RWPE2 (cell line): Measurements from ENCODE around the gene ANXA3.

Source experiments
- ATAC-seq: fragments of 200-7000 bp; cut with Tn5 transposase; 3 replicates; pipeline ENCODE4 v1.9.1; 2021; ENCODE audit warnings: low read depth
- DNase-seq: peaks from one replicate; pipeline ENCODE4 v3.0.0-alpha.2; 2020; ENCODE audit warnings: low spot score
- H3K27ac ChIP-seq: fragments of 450-650 bp; 2 replicates; pipeline ENCODE4 v1.5.1; 2017; ENCODE audit warnings: mild to moderate bottlenecking; ENCODE audit not compliant: poor library complexity, severe bottlenecking
- H3K27me3 ChIP-seq: fragments of 250-450 bp; sonication (Bioruptor Pico); 2 replicates; pipeline ENCODE4 v1.5.1; 2021; ENCODE audit warnings: mild to moderate bottlenecking, moderate library complexity; ENCODE audit not compliant: insufficient read depth, poor library complexity, severe bottlenecking
- H3K36me3 ChIP-seq: fragments of 250-450 bp; sonication (Bioruptor Pico); 2 replicates; pipeline ENCODE4 v1.5.1; 2020; ENCODE audit warnings: low read depth, mild to moderate bottlenecking, moderate library complexity
- H3K4me1 ChIP-seq: fragments of 250-450 bp; sonication (Bioruptor Pico); 2 replicates; pipeline ENCODE4 v1.5.1; 2021; ENCODE audit warnings: mild to moderate bottlenecking, moderate library complexity; ENCODE audit not compliant: insufficient read depth, poor library complexity, severe bottlenecking
- H3K4me3 ChIP-seq: fragments of 250-450 bp; sonication (Bioruptor Pico); 2 replicates; pipeline ENCODE4 v1.5.1; 2021; ENCODE audit warnings: mild to moderate bottlenecking, moderate library complexity; ENCODE audit not compliant: severe bottlenecking
- H3K9me3 ChIP-seq: fragments of 250-450 bp; sonication (Bioruptor Pico); 2 replicates; pipeline ENCODE4 v1.5.1; 2021; ENCODE audit warnings: mild to moderate bottlenecking, moderate library complexity; ENCODE audit not compliant: severe bottlenecking
- CTCF ChIP-seq: fragments of 450-650 bp; IDR thresholded peaks from one replicate; pipeline ENCODE4 v1.5.1; 2017; ENCODE audit warnings: mild to moderate bottlenecking, moderate library complexity; ENCODE audit not compliant: poor library complexity, severe bottlenecking

Gene ANXA3

DNA sequence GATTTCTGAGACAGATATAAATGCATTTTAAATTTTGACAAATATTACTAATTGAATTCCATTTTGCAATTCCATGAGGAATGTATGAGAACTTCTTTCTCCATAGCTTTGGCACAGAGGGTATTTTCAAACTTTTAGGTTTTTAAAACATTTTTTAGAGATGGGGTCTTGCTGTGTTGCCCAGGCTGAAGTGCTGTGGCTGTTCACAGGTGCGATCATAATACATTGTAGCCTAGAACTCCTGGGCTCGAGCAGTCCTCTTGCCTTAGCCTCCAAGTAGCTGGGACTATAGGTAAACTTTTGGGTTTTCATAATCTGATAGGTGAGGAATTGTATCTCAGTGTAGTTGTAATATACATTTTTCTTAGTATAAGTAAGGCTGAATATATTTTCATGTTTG, 53.4 kb downstream of the ANXA3 start:
- ATAC-seq: no peak
- H3K27me3 ChIP-seq: no peaks in the 10 kb centered on the region
- no peaks in the 10 kb centered on the region for H3K4me1 ChIP-seq
- TF ChIP-seq CTCF: no peak
- no peak for DNase-seq
- H3K27ac ChIP-seq: no peak overlapping the region
- peaks cover 97% of the 10 kb centered on the region for H3K36me3 ChIP-seq
- no peak overlapping the region for H3K4me3 ChIP-seq
- H3K9me3 ChIP-seq: no peaks in the 10 kb centered on the region

DNA sequence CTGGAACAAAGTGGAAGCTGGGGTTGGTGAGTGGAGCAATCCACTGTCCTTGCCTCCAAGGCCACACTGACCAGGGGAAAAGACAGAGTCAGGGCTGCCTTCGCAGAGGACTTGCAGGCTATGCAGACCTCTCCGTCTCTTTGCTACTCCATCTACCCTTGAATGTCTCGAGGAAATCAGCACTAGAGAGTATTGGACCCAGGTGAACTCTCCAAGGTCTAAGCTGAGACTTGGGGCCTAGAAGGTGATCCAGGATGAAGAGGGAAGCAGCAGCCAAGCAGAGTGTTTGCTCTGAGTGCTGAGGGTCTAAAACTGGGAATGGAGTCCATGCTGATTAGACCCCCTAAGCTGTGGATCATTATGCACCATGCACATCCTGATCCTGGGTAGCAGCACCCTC, 54.5 kb downstream of the ANXA3 start:
- no peak for ATAC-seq
- DNase-seq: no peak
- H3K27ac ChIP-seq: no peak overlapping the region
- no peak for TF ChIP-seq CTCF
- H3K27me3 ChIP-seq: no peaks in the 10 kb centered on the region
- H3K4me3 ChIP-seq: no peak overlapping the region
- peaks cover 97% of the 10 kb centered on the region for H3K36me3 ChIP-seq
- no peaks in the 10 kb centered on the region for H3K9me3 ChIP-seq
- H3K4me1 ChIP-seq: no peaks in the 10 kb centered on the region

- H3K4me1 ChIP-seq: no peaks in the 10 kb centered on the region
- H3K27me3 ChIP-seq: no peaks in the 10 kb centered on the region
Measured at GRCh38 chr4:78606530-78607095, 55.0 kb downstream of the ANXA3 start.

GRCh38 chr4:78608684-78609083, 57.1 kb downstream of the ANXA3 start:
- no peak for DNase-seq
- Histone ChIP-seq H3K4me3 (no peak overlapping the region), H3K27ac (no peak overlapping the region), H3K27me3 (no peaks in the 10 kb centered on the region), H3K4me1 (no peaks in the 10 kb centered on the region), H3K9me3 (no peaks in the 10 kb centered on the region), H3K36me3 (peaks cover 75% of the 10 kb centered on the region)
- no peak for ATAC-seq
- TF ChIP-seq CTCF: no peak

More at GRCh38 chr4:78606530-78607095, 55.0 kb downstream of the ANXA3 start:
- H3K36me3 ChIP-seq: peaks cover 94% of the 10 kb centered on the region
- no peak for TF ChIP-seq CTCF
- no peak overlapping the region for H3K4me3 ChIP-seq
- H3K9me3 ChIP-seq: no peaks in the 10 kb centered on the region
- no peak for ATAC-seq
- DNase-seq: no peak
- no peak overlapping the region for H3K27ac ChIP-seq

GRCh38 chr4:78609580-78609979, 58.0 kb downstream of the ANXA3 start:
- H3K27ac ChIP-seq: no peak overlapping the region
- ATAC-seq: no peak
- peaks cover 66% of the 10 kb centered on the region for H3K36me3 ChIP-seq
- no peaks in the 10 kb centered on the region for H3K27me3 ChIP-seq
- no peaks in the 10 kb centered on the region for H3K4me1 ChIP-seq
- no peaks in the 10 kb centered on the region for H3K9me3 ChIP-seq
- no peak for TF ChIP-seq CTCF
- no peak for DNase-seq
- no peak overlapping the region for H3K4me3 ChIP-seq
